Jurkat, Clone E6-1 (cell line): ENCODE measurements around the gene WIPI1.
"Not testable (repeated sequence)": the region's sequence is repeated elsewhere in the genome, so short reads cannot be mapped to it uniquely, and the experiment has no call there.

Source experiments
- DNase-seq: peaks from one replicate; pipeline ENCODE4 v3.0.0-alpha.2; 2011; ENCODE audit warnings: low read depth, low spot score
- H3K4me3 ChIP-seq: 2 replicates; pipeline ENCODE4 v1.5.1; 2011; ENCODE audit warnings: mild to moderate bottlenecking, low read length, control low read depth, moderate library complexity

WIPI1 gene

GRCh38 chr17:68378268-68379176 lies 78.8 kb downstream of the WIPI1 start:
- no peak for DNase-seq
- H3K4me3 ChIP-seq: no peak overlapping the region

DNA sequence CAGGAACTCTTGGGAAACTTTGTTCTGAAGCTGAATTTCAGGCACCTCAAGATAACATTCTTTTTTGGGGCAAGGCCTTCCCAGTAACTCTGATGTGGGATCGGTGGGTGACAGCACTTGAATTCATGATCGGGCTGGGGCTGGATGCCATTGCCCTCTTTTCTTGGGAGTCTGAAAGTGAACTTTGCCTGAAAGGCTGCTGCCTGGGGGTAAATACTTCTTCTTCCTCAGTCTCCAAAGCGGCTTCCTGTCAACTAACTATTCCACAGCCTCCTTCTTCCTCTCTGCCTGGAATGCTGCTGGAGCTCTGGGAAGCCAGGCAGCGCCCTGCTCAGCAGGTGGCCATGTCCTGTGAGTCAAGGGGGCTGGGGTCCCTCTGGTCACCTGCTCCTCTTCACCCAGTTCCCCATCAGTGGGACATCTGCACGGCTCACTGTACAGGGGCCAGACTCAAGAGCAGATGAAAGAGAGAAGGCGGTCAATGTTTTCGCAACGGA lies 79.5 kb downstream of the WIPI1 start:
- DNase-seq: no peak

DNA sequence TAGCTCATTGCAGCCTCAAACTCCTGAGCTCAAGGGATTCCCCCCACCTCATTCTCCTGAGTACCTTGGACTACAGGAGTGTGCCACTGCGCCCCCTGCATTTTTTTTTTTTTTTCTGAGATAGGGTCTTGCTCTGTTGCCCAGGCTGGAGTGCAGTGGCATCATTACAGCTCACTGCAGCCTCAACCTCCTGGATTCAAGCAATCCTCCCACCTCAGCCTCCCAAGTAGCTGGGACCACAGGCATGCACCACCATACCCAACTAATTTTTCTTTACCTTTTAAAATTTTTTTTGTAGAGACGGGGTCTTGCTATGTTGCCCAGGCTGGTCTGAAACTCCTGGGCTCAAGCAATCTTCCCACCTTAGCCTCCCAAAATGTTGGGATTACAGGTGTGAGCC lies 81.1 kb downstream of the WIPI1 start:
- DNase-seq, H3K4me3 ChIP-seq: not testable (repeated sequence)

More for the DNA sequence above, 79.5 kb downstream of the WIPI1 start:
- H3K4me3 ChIP-seq: no peak overlapping the region

GRCh38 chr17:68375566-68375965 lies 81.7 kb downstream of the WIPI1 start:
- no peak for DNase-seq

More at GRCh38 chr17:68375566-68375965, 81.7 kb downstream of the WIPI1 start:
- H3K4me3 ChIP-seq: no peak overlapping the region
